Progenitor cell of endocrine pancreas (in vitro differentiated cells): ENCODE data around the gene PPP2R2C. TPM values are rescaled to one million over a fixed set of nuclear protein-coding genes. Genes with fewer than 3 reads are reported as not detected.

ENCODE experiments used
- DNase-seq: peaks from one replicate; pipeline ENCODE4 v3.0.0; 2021; ENCODE audit warnings: low spot score; ENCODE audit not compliant: unreplicated experiment
- H3K27ac Mint-ChIP-seq: 2 replicates; pipeline ENCODE4 v1.8.0; 2021; ENCODE audit warnings: mild to moderate bottlenecking, moderate library complexity, mixed read lengths
- H3K27me3 Mint-ChIP-seq: 2 replicates; pipeline ENCODE4 v1.8.0; 2021; ENCODE audit warnings: mixed read lengths
- H3K36me3 Mint-ChIP-seq: 2 replicates; pipeline ENCODE4 v1.8.0; 2022; ENCODE audit warnings: mixed read lengths; ENCODE audit not compliant: insufficient read depth
- H3K4me1 Mint-ChIP-seq: 2 replicates; pipeline ENCODE4 v1.8.0; 2021; ENCODE audit warnings: low read depth, mixed read lengths
- H3K4me3 Mint-ChIP-seq: 2 replicates; pipeline ENCODE4 v1.8.0; 2021; ENCODE audit warnings: low read depth, mild to moderate bottlenecking, moderate library complexity, mixed read lengths
- H3K9me3 Mint-ChIP-seq: 2 replicates; pipeline ENCODE4 v1.8.0; 2021; ENCODE audit warnings: low read depth, mixed read lengths
- CTCF ChIP-seq: fragments of 200-600 bp; sonication (generic); IDR thresholded peaks from one replicate; pipeline ENCODE4 v1.5.0; 2021; ENCODE audit warnings: antibody characterized with exemption, mild to moderate bottlenecking; ENCODE audit not compliant: unreplicated experiment
- total RNA-seq: library from RNA; stranded (reverse); gene quantifications from 2 replicates; pipeline ENCODE4 v1.2.1, GENCODE V29; 2021

Gene PPP2R2C
- total RNA-seq, 1 donor from 2014 or later = 0.19 TPM

DNA sequence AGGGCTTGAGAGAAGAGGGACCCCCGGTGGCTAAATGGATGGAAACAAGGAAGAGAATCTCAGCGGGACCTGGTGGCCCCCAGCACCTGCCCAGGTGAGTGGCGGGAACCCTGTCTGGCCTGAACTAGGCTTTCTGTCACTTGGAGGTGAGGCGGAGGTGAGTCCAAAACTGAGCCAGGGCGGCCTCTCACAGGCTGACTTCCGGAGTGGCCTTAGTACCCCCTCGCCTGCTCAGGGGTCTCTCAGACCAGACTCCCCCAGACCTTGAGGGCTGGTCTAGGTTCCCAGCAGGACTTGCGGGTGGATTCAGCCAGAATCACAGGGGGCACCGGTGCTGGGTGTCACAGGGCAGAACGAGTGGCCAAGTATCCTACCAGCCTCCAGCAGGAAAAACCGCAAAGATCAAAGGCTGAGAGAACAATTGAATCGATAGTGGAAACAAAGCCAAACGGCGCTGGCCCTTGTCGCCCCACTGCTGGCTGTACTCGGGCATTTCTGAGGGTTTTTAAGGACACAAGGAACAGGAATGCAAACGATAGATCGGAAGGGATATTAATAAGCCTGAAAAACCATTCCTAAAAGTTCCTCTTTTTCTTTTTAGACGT lies 135.0 kb downstream of the PPP2R2C start:
- Mint-ChIP-seq H3K36me3 (no peaks in the 10 kb centered on the region), H3K27me3 (peaks cover 35% of the 10 kb centered on the region), H3K9me3 (no peaks in the 10 kb centered on the region), H3K27ac (peak overlapping the region; percentile 67), H3K4me1 (peaks cover 7% of the 10 kb centered on the region), H3K4me3 (no peak overlapping the region)
- TF ChIP-seq CTCF = no peak
- no peak for DNase-seq

DNA sequence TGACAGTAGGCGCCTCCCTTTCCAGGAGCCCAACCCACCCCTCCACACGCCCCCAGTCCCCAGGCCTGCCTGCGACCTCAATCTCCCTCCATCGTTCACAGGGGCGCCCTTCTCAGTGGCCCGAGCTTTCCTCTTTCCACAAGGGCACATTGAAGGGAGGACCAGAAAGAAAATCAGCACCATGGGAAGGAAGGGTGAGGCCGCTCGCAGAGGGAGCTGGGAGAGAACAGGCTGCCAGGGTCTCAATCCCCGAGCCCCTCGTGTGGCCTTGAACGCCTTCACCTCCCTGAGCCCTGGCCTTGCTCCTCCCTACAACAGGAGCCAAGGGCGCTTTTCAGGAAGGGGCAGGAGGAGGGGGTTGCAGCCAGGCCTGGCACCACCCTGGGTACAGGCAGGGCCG lies 136.2 kb downstream of the PPP2R2C start:
- H3K27me3 Mint-ChIP-seq = peaks cover 32% of the 10 kb centered on the region
- DNase-seq = no peak
- no peak for TF ChIP-seq CTCF
- no peaks in the 10 kb centered on the region for H3K36me3 Mint-ChIP-seq
- peaks cover 7% of the 10 kb centered on the region for H3K4me1 Mint-ChIP-seq
- no peaks in the 10 kb centered on the region for H3K9me3 Mint-ChIP-seq
- no peak overlapping the region for H3K27ac Mint-ChIP-seq
- no peak overlapping the region for H3K4me3 Mint-ChIP-seq

GRCh38 chr4:6335040-6335590 lies 137.3 kb downstream of the PPP2R2C start:
- H3K4me1 Mint-ChIP-seq = peaks cover 7% of the 10 kb centered on the region
- H3K27me3 Mint-ChIP-seq = peaks cover 31% of the 10 kb centered on the region
- no peaks in the 10 kb centered on the region for H3K36me3 Mint-ChIP-seq
- no peak overlapping the region for H3K27ac Mint-ChIP-seq
- no peak overlapping the region for H3K4me3 Mint-ChIP-seq
- H3K9me3 Mint-ChIP-seq = no peaks in the 10 kb centered on the region
- DNase-seq = no peak
- no peak for TF ChIP-seq CTCF

DNA sequence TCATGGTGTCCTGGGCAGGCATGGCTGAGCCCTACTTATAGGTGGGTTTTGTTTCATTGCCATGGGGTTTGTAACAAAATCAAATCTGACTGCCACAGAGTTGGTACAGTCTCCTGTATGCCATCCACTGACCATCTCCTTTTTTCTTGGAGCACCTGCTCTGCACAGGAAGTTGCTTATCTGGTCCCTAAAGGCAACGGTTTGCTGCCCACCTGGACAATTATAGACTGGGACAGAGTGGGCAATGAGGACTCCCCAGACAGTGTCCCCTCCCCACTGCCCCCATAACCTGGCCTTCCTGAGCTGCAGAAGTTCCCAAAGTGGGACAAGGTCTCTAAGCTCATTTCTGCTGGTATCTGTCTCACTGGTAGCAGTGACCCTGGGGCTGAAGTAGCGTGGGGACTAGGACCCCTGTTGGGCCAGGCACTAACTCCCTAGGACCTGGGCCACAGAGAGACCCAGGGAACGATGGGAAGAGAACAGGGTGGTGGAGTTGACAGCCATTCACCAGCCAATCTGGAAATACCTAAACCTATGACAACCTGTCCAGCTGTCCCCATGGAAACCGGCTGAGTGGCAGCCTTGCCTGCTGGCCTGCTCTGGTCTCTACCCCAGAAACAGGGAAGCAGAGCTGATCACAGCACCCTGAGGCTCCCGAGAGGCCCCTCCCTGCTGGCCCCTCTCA lies 138.1 kb downstream of the PPP2R2C start:
- Mint-ChIP-seq H3K27ac (no peak overlapping the region), H3K9me3 (no peaks in the 10 kb centered on the region), H3K4me1 (peaks cover 7% of the 10 kb centered on the region), H3K27me3 (peaks cover 35% of the 10 kb centered on the region), H3K4me3 (no peak overlapping the region), H3K36me3 (no peaks in the 10 kb centered on the region)
- DNase-seq = no peak
- no peak for TF ChIP-seq CTCF

- DNase-seq = no peak
- Mint-ChIP-seq H3K9me3 (no peaks in the 10 kb centered on the region), H3K4me1 (peaks cover 7% of the 10 kb centered on the region), H3K4me3 (no peak overlapping the region), H3K36me3 (no peaks in the 10 kb centered on the region), H3K27me3 (peaks cover 30% of the 10 kb centered on the region), H3K27ac (no peak overlapping the region)
- peak; percentile 57 for TF ChIP-seq CTCF
These were observed 138.9 kb downstream of the PPP2R2C start for GRCh38 chr4:6333301-6334202.
